K562 (cell line): ENCODE results near the gene TMEM167A. TPM values are rescaled to one million over a fixed set of nuclear protein-coding genes. Genes with fewer than 3 reads are reported as not detected.

Source experiments
- ATAC-seq: fragments of 200-7000 bp; cut with Tn5 transposase; 3 replicates; pipeline ENCODE4 v1.9.1; 2020; ENCODE audit warnings: moderate library complexity
- BruUV-seq: library from RNA; stranded (reverse); fragments of 400-500 nt; replicated peaks from 2 replicates; lab custom pipeline; 2021; lab: Mats Ljungman, UMichigan
- CTCF ChIA-PET: fragments of 300-600 bp; formaldehyde crosslinking; extraction: SDS; loops from one replicate; lab custom pipeline; 2021; ENCODE audit warnings: low intra/inter-chr PET ratio; lab: Yijun Ruan, JAX
- POLR2A ChIA-PET: fragments of 300-600, 350-650 bp; sonication (Branson Sonifier 250); formaldehyde crosslinking; extraction: SDS; loops from one replicate; lab custom pipeline; 2021; ENCODE audit warnings: antibody characterized with exemption, inconsistent platforms; lab: Yijun Ruan, JAX
- DNase-seq, 4 experiments: peaks; one replicate each; pipeline versions ENCODE4 v3.0.0 to v3.0.0-alpha.2; 2011 to 2018; ENCODE audit warnings: low spot score in 3 of 4, mixed read lengths in 3 of 4; ENCODE audit errors: extremely low read depth in 1 of 4
- FAIRE-seq: peaks from 2 replicates; lab custom pipeline; 2011; peaks lifted over from hg19 to GRCh38; lab: Jason Lieb, UNC
- H2AFZ ChIP-seq: 2 replicates; pipeline ENCODE4 v1.6.0; 2011; ENCODE audit warnings: low read depth, low read length, control low read depth, inconsistent platforms
- H3K27ac ChIP-seq: fragments of 200-600 bp; 3 replicates; pipeline ENCODE4 v1.8.0; 2011; ENCODE audit warnings: low read depth, mild to moderate bottlenecking, control low read depth, inconsistent platforms, low read length, moderate library complexity, mixed read lengths; ENCODE audit errors: extremely low read depth
- H3K27me3 ChIP-seq, 2 experiments: fragments of 300-600 bp in 1 of 2; 2 replicates in 1 of 2; 3 replicates in 1 of 2; pipeline versions ENCODE4 v1.6.0 to v1.8.0; 2011; ENCODE audit warnings: inconsistent platforms in 2 of 2, low read length in 2 of 2, mild to moderate bottlenecking in 1 of 2, mixed read lengths in 1 of 2, moderate library complexity in 1 of 2; ENCODE audit not compliant: control insufficient read depth in 2 of 2, insufficient read depth in 2 of 2
- H3K36me3 ChIP-seq: fragments of 300-600 bp; 3 replicates; pipeline ENCODE4 v1.8.0; 2011; ENCODE audit warnings: mild to moderate bottlenecking, low read length, inconsistent platforms; ENCODE audit not compliant: control insufficient read depth, insufficient read depth
- H3K4me1 ChIP-seq, 2 experiments: fragments of 200-600 bp in 1 of 2; replicated peaks in 1 of 2; 2 replicates in 1 of 2; 3 replicates in 1 of 2; pipeline versions ENCODE4 v1.5.1 to v1.8.0; 2011; ENCODE audit warnings: inconsistent platforms in 2 of 2, low read length in 2 of 2, mild to moderate bottlenecking in 1 of 2, mixed read lengths in 1 of 2, moderate library complexity in 1 of 2; ENCODE audit not compliant: control insufficient read depth in 2 of 2, insufficient read depth in 2 of 2
- H3K4me2 ChIP-seq: 2 replicates; pipeline ENCODE4 v1.6.1; 2011; ENCODE audit warnings: low read length, control low read depth, inconsistent platforms, mixed read lengths; ENCODE audit not compliant: insufficient read depth
- H3K4me3 ChIP-seq: fragments of 200-600 bp; sonication (generic), shearing (Covaris generic); 2 replicates; pipeline ENCODE4 v1.5.1; 2016; ENCODE audit warnings: control low read depth, inconsistent platforms
- H3K79me2 ChIP-seq: fragments of 200-600 bp; 3 replicates; pipeline ENCODE4 v1.8.0; 2011; ENCODE audit warnings: low read length, inconsistent platforms; ENCODE audit not compliant: control insufficient read depth, insufficient read depth
- H3K9ac ChIP-seq, 2 experiments: 2 replicates each; pipeline versions ENCODE4 v1.6.0 to v1.6.1; 2011; ENCODE audit warnings: low read depth in 2 of 2, low read length in 2 of 2, control low read depth in 1 of 2, inconsistent platforms in 1 of 2, mild to moderate bottlenecking in 1 of 2, mixed read lengths in 1 of 2; ENCODE audit not compliant: insufficient read depth in 1 of 2
- H3K9me1 ChIP-seq: one replicate; pipeline ENCODE4 v1.6.0; 2011; ENCODE audit warnings: inconsistent platforms, mild to moderate bottlenecking, low read length, moderate library complexity; ENCODE audit not compliant: control insufficient read depth, insufficient read depth
- H3K9me3 ChIP-seq: replicated peaks from 2 replicates; pipeline ENCODE4 v1.5.1; 2011; ENCODE audit warnings: low read depth, low read length, inconsistent platforms; ENCODE audit not compliant: control insufficient read depth, insufficient read depth
- H4K20me1 ChIP-seq: replicated peaks from 2 replicates; pipeline ENCODE4 v1.6.1; 2011; ENCODE audit warnings: low read length, inconsistent platforms, mixed read lengths; ENCODE audit not compliant: control insufficient read depth, insufficient read depth
- CBX3 ChIP-seq, 2 experiments: IDR thresholded peaks; 1 replicate in 1 of 2; 2 replicates in 1 of 2; pipeline ENCODE4 v1.6.1; 2012; ENCODE audit warnings: inconsistent platforms in 2 of 2, low read length in 2 of 2, borderline replicate concordance in 1 of 2, control low read depth in 1 of 2
- POLR2A ChIP-seq: fragments of 450-650 bp; conservative IDR thresholded peaks from 2 replicates; pipeline ENCODE4 v1.6.1; 2016
- POLR2B ChIP-seq: fragments of 450-650 bp; IDR thresholded peaks from 2 replicates; pipeline ENCODE4 v1.6.1; 2018; ENCODE audit warnings: low read depth; ENCODE audit not compliant: partially characterized antibody
- SUPT5H ChIP-seq: fragments of 450-650 bp; IDR thresholded peaks from 2 replicates; pipeline ENCODE4 v1.6.1; 2016
- TBL1XR1 ChIP-seq, 2 experiments: IDR thresholded peaks; 2 replicates each; pipeline ENCODE4 v1.6.1; 2012; ENCODE audit warnings: improper control_type of control experiment in 2 of 2, low read length in 2 of 2, mild to moderate bottlenecking in 1 of 2
- ZNF584 ChIP-seq: fragments of 200-800 bp; sonication (Bioruptor generic); IDR thresholded peaks from 2 replicates; pipeline ENCODE4 v1.6.1; 2016; ENCODE audit warnings: low read depth, mild to moderate bottlenecking, missing genetic modification characterization, missing compliant biosample characterization
- WGBS: fragments of 100-300 bp; shearing (Covaris generic); methylation state at CpG from one replicate; pipeline ENCODE4 v1.1.6; 2016; ENCODE audit warnings: low coverage, mixed read lengths; ENCODE audit not compliant: insufficient coverage; ENCODE audit errors: missing lambda C conversion rate; 5-methylcytosine and 5-hydroxymethylcytosine counted together
- in situ Hi-C: fragments of 300-500 bp; cut with MboI; formaldehyde crosslinking; loops from 4 replicates; pipeline ENCODE4 v1.15.0; 2018; ENCODE audit warnings: inconsistent platforms, mixed read lengths
- intact Hi-C: fragments of 100-400 bp; cut with micrococcal nuclease; formaldehyde crosslinking; loops from 2 replicates; pipeline ENCODE4 v1.14.2; 2022
- polyA plus RNA-seq, 8 experiments: library from polyadenylated mRNA; depleted of rRNA in 4 of 8; stranded (reverse) in 5 of 8; unstranded in 3 of 8; fragments of >200 nt; fragmentation: Nextera tagmentation in 2 of 8; fragmentation: Illumina TruSeq in 1 of 8; extraction: Ambion mirVana in 2 of 8; extraction: Trizol in 1 of 8; gene quantifications; 2 replicates each; pipeline versions ENCODE4 v1.2.1 to v1.2.3, GENCODE V29; 2011 to 2014; ENCODE audit warnings: inconsistent platforms in 1 of 8, missing spikeins in 1 of 8
- total RNA-seq, 7 experiments: library from RNA; depleted of rRNA in 6 of 7; stranded (reverse); fragments of >200 nt in 6 of 7; fragmentation: Illumina TruSeq in 2 of 7; extraction: Trizol in 2 of 7; gene quantifications; 2 replicates each; pipeline versions ENCODE4 v1.2.1 to v1.2.3, GENCODE V29; 2011 to 2021; ENCODE audit warnings: low replicate concordance in 1 of 7

TMEM167A gene
- total and polyA plus RNA-seq, 9 of the 15 experiments (the other 6 are each of a cell fraction or from before 2014, with no cell fraction given) = 35.3 to 458 (median 110) TPM

GRCh38 chr5:83050723-83051340 is 26.4 kb downstream of the TMEM167A start:
- peaks cover 34% of the 10 kb centered on the region; the same call in 2 of the 3 replicates for H3K36me3 ChIP-seq
- no peaks in the 10 kb centered on the region for H3K79me2 ChIP-seq
- H2AFZ ChIP-seq = no peak overlapping the region
- ATAC-seq (peak; percentile 28; the same call in 2 of the 3 replicates), DNase-seq (no peak), FAIRE-seq (no peak)
- in situ Hi-C loops = no loop called here
- H3K4me1 ChIP-seq = no peaks in the 10 kb centered on the region
- H3K4me3 ChIP-seq = no peak overlapping the region
- H3K27ac ChIP-seq = no peak overlapping the region
- H4K20me1 ChIP-seq = no peaks in the 10 kb centered on the region
- POLR2A ChIA-PET = interaction anchor here (0.6 to 1.7 kb wide), 4 partner anchors 11 to 349 kb away, joined by 3 to 5 read pairs (median 4); no protein-coding TSS in a partner anchor
- no TSS peak for BruUV-seq
- 98% methylated on average over 4 of the region's 4 CpGs for WGBS
- TF ChIP-seq CBX3 (IDR thresholded peaks at IDR 0.05; ENCODE audit: borderline replicate concordance in 1 of 2, low read length in 2 of 2) (no peak), ZNF584 (no peak), SUPT5H (peak; percentile 55), POLR2B (peak; percentile 27), POLR2A (peak; percentile 50; the same call in 1 of the 2 replicates), TBL1XR1 (IDR thresholded peaks at IDR 0.05; ENCODE audit: low read length in 2 of 2) (no peak)
- no peak overlapping the region for H3K9ac ChIP-seq
- CTCF ChIA-PET = no interaction called here
- no peak overlapping the region for H3K4me2 ChIP-seq
- intact Hi-C loops = no loop called here
- no peaks in the 10 kb centered on the region for H3K27me3 ChIP-seq
- H3K9me1 ChIP-seq = no peaks in the 10 kb centered on the region
- H3K9me3 ChIP-seq = no peaks in the 10 kb centered on the region
